Endothelial cell of umbilical vein (primary cell): ENCODE measurements around the gene C6orf89. TPM values are rescaled to one million over a fixed set of nuclear protein-coding genes. Genes with fewer than 3 reads are reported as not detected.

Experiments
- BruUV-seq: library from RNA; stranded (reverse); fragments of 400-500 nt; replicated peaks from 2 replicates; lab custom pipeline; 2021; lab: Mats Ljungman, UMichigan
- CTCF ChIA-PET: fragments of 300-600, 350-600 bp; sonication (Branson Sonifier 250); formaldehyde crosslinking; loops from one replicate; lab custom pipeline; 2021; ENCODE audit warnings: antibody characterized with exemption, inconsistent platforms; lab: Charles Lee
- POLR2A ChIA-PET: fragments of 300-600, 350-600 bp; sonication (Branson Sonifier 250); formaldehyde crosslinking; loops from one replicate; lab custom pipeline; 2021; ENCODE audit warnings: antibody characterized with exemption, inconsistent platforms; lab: Charles Lee
- DNase-seq: peaks from one replicate; pipeline ENCODE4 v3.0.0-alpha.2; 2011; ENCODE audit warnings: low read depth, low spot score
- FAIRE-seq: peaks from 2 replicates; lab custom pipeline; 2011; peaks lifted over from hg19 to GRCh38; lab: Jason Lieb, UNC
- H2AFZ ChIP-seq: 2 replicates; pipeline ENCODE4 v1.6.0; 2012; ENCODE audit warnings: low read depth, low read length, control low read depth, inconsistent platforms
- H3K27ac ChIP-seq: 2 replicates; pipeline ENCODE4 v1.5.1; 2011; ENCODE audit warnings: low read depth, mild to moderate bottlenecking, control low read depth, low read length, moderate library complexity; ENCODE audit not compliant: insufficient read depth
- H3K27me3 ChIP-seq, 2 experiments: 2 replicates each; pipeline versions ENCODE4 v1.6.0 to v1.6.1; 2011; ENCODE audit warnings: low read length in 2 of 2, mixed read lengths in 1 of 2; ENCODE audit not compliant: control insufficient read depth in 2 of 2, insufficient read depth in 2 of 2
- H3K36me3 ChIP-seq, 2 experiments: 2 replicates in 1 of 2; 3 replicates in 1 of 2; pipeline ENCODE4 v1.5.1; 2011; ENCODE audit warnings: low read length in 2 of 2, mild to moderate bottlenecking in 1 of 2, moderate library complexity in 1 of 2; ENCODE audit not compliant: control insufficient read depth in 2 of 2, insufficient read depth in 2 of 2; ENCODE audit errors: extremely low read depth in 1 of 2
- H3K4me1 ChIP-seq: 3 replicates; pipeline ENCODE4 v1.5.1; 2011; ENCODE audit warnings: mild to moderate bottlenecking, low read length; ENCODE audit not compliant: control insufficient read depth, insufficient read depth; ENCODE audit errors: extremely low read depth
- H3K4me2 ChIP-seq: 2 replicates; pipeline ENCODE4 v1.6.1; 2011; ENCODE audit warnings: low read length, control low read depth, mixed read lengths; ENCODE audit not compliant: insufficient read depth
- H3K4me3 ChIP-seq, 3 experiments: fragments of 200-600 bp in 1 of 3; sonication (generic), shearing (Covaris generic) in 1 of 3; replicated peaks in 1 of 3; 2 replicates each; pipeline ENCODE4 v1.5.1; 2011 to 2016; ENCODE audit warnings: control low read depth in 3 of 3, low read length in 3 of 3, mild to moderate bottlenecking in 2 of 3, inconsistent platforms in 1 of 3, low read depth in 1 of 3, moderate library complexity in 1 of 3; ENCODE audit not compliant: insufficient read depth in 1 of 3
- H3K79me2 ChIP-seq: 2 replicates; pipeline ENCODE4 v1.6.0; 2012; ENCODE audit warnings: low read length, inconsistent platforms; ENCODE audit not compliant: control insufficient read depth, insufficient read depth
- H3K9ac ChIP-seq: replicated peaks from 2 replicates; pipeline ENCODE3; 2011; ENCODE audit warnings: low read length, control low read depth; ENCODE audit not compliant: insufficient read depth; ENCODE audit errors: extremely low read depth
- H3K9me1 ChIP-seq: replicated peaks from 3 replicates; pipeline ENCODE4 v1.6.0; 2011; ENCODE audit warnings: mild to moderate bottlenecking, low read length; ENCODE audit not compliant: control insufficient read depth, insufficient read depth; ENCODE audit errors: extremely low read depth
- H3K9me3 ChIP-seq: replicated peaks from 2 replicates; pipeline ENCODE4 v1.5.1; 2012; ENCODE audit warnings: low read length, inconsistent platforms; ENCODE audit not compliant: control insufficient read depth, insufficient read depth
- H4K20me1 ChIP-seq: replicated peaks from 2 replicates; pipeline ENCODE3; 2011; ENCODE audit warnings: mild to moderate bottlenecking, low read length; ENCODE audit not compliant: control insufficient read depth, insufficient read depth; ENCODE audit errors: extremely low read depth
- CTCF ChIP-seq, 2 donors: IDR thresholded peaks; 1 replicate in 1 of 2; 2 replicates in 1 of 2; pipeline ENCODE4 v1.5.1; 2011; ENCODE audit warnings: low read length in 2 of 2, mild to moderate bottlenecking in 2 of 2, moderate library complexity in 2 of 2, control low read depth in 1 of 2, inconsistent platforms in 1 of 2, low read depth in 1 of 2; ENCODE audit not compliant: insufficient read depth in 1 of 2; ENCODE audit errors: extremely low read depth in 1 of 2
- EZH2 ChIP-seq: IDR thresholded peaks from 2 replicates; pipeline ENCODE4 v1.6.1; 2012; ENCODE audit warnings: borderline replicate concordance, low read depth, mild to moderate bottlenecking, moderate library complexity, low read length, inconsistent platforms; ENCODE audit not compliant: severe bottlenecking
- FOS ChIP-seq: IDR thresholded peaks from 2 replicates; pipeline ENCODE4 v1.6.1; 2011; ENCODE audit warnings: mild to moderate bottlenecking, low read length, moderate library complexity, borderline replicate concordance; ENCODE audit not compliant: insufficient read depth
- GATA2 ChIP-seq: IDR thresholded peaks from 2 replicates; pipeline ENCODE4 v1.7.0; 2011; ENCODE audit warnings: low read depth, mild to moderate bottlenecking, moderate library complexity, mixed read lengths, low read length; ENCODE audit not compliant: insufficient read length, insufficient read depth
- JUN ChIP-seq: IDR thresholded peaks from 2 replicates; pipeline ENCODE4 v1.6.1; 2011; ENCODE audit warnings: borderline replicate concordance, low read depth; ENCODE audit not compliant: insufficient read length, insufficient read depth
- MYC ChIP-seq: IDR thresholded peaks from one replicate; pipeline ENCODE4 v1.6.1; 2011; ENCODE audit warnings: mild to moderate bottlenecking, low read depth, low read length
- POLR2A ChIP-seq: IDR thresholded peaks from 2 replicates; pipeline ENCODE4 v1.6.1; 2012; ENCODE audit warnings: low read depth, mild to moderate bottlenecking, control low read depth, low read length
- POLR2AphosphoS5 ChIP-seq: IDR thresholded peaks from 2 replicates; pipeline ENCODE4 v1.6.1; 2012; ENCODE audit warnings: low read depth, mild to moderate bottlenecking, control low read depth, low read length, moderate library complexity; ENCODE audit not compliant: insufficient read depth
- dilution Hi-C: fragments of 300-500 bp; cut with MboI; formaldehyde crosslinking; loops from one replicate; pipeline ENCODE4 v1.15.0; 2019; ENCODE audit warnings: low sequenced_read_pairs; ENCODE audit not compliant: extremely low pct_ligation_motif_present
- intact Hi-C: fragments of 100-400 bp; cut with micrococcal nuclease; formaldehyde crosslinking; loops from one replicate; pipeline ENCODE4 v1.10.0; 2022
- polyA plus RNA-seq, 4 experiments: library from polyadenylated mRNA; depleted of rRNA in 3 of 4; stranded (reverse) in 3 of 4; unstranded in 1 of 4; fragments of >200 nt; gene quantifications; 2 replicates each; pipeline versions ENCODE4 v1.2.1 to v1.2.3, GENCODE V29; 2011 to 2012; ENCODE audit warnings: missing spikeins in 1 of 4
- total RNA-seq: library from RNA; stranded (reverse); gene quantifications from 2 replicates; pipeline ENCODE4 v1.2.3, GENCODE V29; 2021
- TF ChIP-seq, protein P1 (sequence below): IDR thresholded peaks from 2 replicates; pipeline ENCODE4 v1.6.1; 2011; ENCODE audit not compliant: insufficient read depth, insufficient read length

The C6orf89 gene
- total and polyA plus RNA-seq, 2 donors (not counting 3 experiments of a cell fraction or from before 2014, with no cell fraction given): 18.2 to 34.0 TPM

- Histone ChIP-seq H3K27ac (no peak overlapping the region), H2AFZ (no peak overlapping the region), H3K9ac (no peak overlapping the region), H3K36me3 (peaks cover 2 to 11% of the 10 kb centered on the region in 2 experiments), H4K20me1 (no peaks in the 10 kb centered on the region), H3K79me2 (peaks cover 8% of the 10 kb centered on the region), H3K27me3 (no peaks in the 10 kb centered on the region), H3K9me3 (no peaks in the 10 kb centered on the region), H3K4me1 (peaks cover 15% of the 10 kb centered on the region), H3K9me1 (no peaks in the 10 kb centered on the region), H3K4me3 (no peak overlapping the region), H3K4me2 (no peak overlapping the region)
- intact Hi-C loops (loop anchor here (10.0 kb wide), 1 partner anchor 233 kb away; no protein-coding TSS in a partner anchor), dilution Hi-C loops (no loop called here)
- FAIRE-seq (no peak), DNase-seq (no peak)
- TF ChIP-seq POLR2A: no peak
- no peak for TF ChIP-seq CTCF (IDR thresholded peaks at IDR 0.05; ENCODE audit: extremely low read depth in 1 of 2, insufficient read depth in 1 of 2, low read depth in 1 of 2, low read length in 2 of 2)
- no peak for TF ChIP-seq FOS
- no peak for TF ChIP-seq EZH2
- no peak for TF ChIP-seq MYC
- TF ChIP-seq GATA2: no peak
- no peak for TF ChIP-seq JUN
- TF ChIP-seq, protein P1, sequence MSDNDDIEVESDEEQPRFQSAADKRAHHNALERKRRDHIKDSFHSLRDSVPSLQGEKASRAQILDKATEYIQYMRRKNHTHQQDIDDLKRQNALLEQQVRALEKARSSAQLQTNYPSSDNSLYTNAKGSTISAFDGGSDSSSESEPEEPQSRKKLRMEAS: no peak
- TF ChIP-seq POLR2AphosphoS5: no peak
- no TSS peak for BruUV-seq
- ChIA-PET CTCF (interaction anchor here (0.6 to 2.2 kb wide), 3 partner anchors 57 to 263 kb away, joined by 3 to 5 read pairs (median 5); no protein-coding TSS in a partner anchor), POLR2A (no interaction called here)
Measured at GRCh38 chr6:36857325-36857724, 28.4 kb upstream of the C6orf89 start.
